ENCODE data around the gene MRPL55.
A peak's percentile ranks its signal among the peaks of the same experiment; 100 is the strongest.

MRPL55 gene

DNA sequence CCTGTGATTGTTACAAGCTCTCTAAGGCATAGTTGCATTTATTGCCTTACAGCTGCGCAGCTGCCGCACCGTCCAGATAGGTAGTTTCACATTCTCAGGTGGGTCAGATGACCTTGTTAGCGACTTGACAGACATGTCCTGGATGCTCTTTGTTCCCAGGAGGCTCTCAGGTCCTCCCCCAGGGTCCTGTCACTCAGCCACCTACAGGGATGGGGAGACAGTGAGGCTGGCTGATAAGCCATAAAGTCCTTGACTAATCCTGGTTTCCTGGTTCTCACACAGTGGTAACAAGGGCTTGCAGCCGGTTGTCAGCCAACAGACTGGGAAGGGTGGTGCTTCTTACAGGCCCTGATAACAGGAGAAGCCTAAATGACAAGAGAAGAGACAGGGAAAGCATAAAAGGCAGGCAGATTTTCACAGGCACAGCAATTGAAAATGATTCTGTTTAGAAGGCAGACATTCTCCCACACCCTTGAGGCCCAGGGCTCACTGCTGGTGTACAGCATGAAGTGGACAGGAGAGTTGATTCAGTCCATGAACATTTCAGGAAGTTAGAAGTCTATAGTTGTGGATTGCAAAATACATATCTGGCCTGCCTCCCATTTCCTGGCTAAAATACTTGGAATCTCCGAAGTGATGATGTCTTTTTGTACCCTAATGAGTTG, 23.7 kb downstream of the MRPL55 start:
- H3K9ac ChIP-seq (ENCODE audit: low read depth, low read length): peak overlapping the region; percentile 66; the same call in 1 of the 2 replicates
- H3K9me3 ChIP-seq (ENCODE audit: insufficient read depth, low read depth, low read length): no peaks in the 10 kb centered on the region
- H3K4me1 ChIP-seq (ENCODE audit: insufficient read depth, low read length): peaks cover 22% of the 10 kb centered on the region
- H3K36me3 ChIP-seq (ENCODE audit: insufficient read depth, low read depth, low read length): peaks cover 14% of the 10 kb centered on the region
- H3K27ac ChIP-seq (ENCODE audit: low read length): no peak overlapping the region
- no peak overlapping the region; the same call in 1 of the 2 replicates for H3K4me3 ChIP-seq (ENCODE audit: low read length)
- H3K27me3 ChIP-seq (ENCODE audit: insufficient read depth, low read length): peaks cover 5% of the 10 kb centered on the region; the same call in 1 of the 2 replicates

DNA sequence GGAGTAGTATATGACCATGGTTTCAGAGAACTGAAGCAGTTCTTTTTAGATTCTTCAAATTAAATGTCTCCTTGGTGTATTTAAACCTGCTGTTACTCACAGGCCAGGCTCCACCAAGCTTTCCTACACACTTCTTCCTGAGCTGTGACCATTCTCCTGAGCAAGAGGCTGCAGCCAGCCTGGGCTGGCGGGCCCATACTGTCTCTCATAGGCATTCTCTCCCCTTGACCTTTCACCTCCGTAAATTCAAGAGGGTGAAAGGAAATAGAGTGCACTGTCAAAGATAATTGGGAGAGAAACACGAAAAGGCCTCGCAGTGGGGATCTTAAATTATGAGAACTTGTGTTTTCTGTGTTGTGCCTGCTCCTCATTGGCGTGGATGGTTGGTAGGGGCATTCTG, 24.3 kb downstream of the MRPL55 start:
- no peak overlapping the region for H3K27ac ChIP-seq (ENCODE audit: low read length)
- H3K4me1 ChIP-seq (ENCODE audit: insufficient read depth, low read length): peaks cover 22% of the 10 kb centered on the region
- H3K9me3 ChIP-seq (ENCODE audit: insufficient read depth, low read depth, low read length): no peaks in the 10 kb centered on the region
- peaks cover 6% of the 10 kb centered on the region; the same call in 1 of the 2 replicates for H3K27me3 ChIP-seq (ENCODE audit: insufficient read depth, low read length)
- H3K36me3 ChIP-seq (ENCODE audit: insufficient read depth, low read depth, low read length): peaks cover 14% of the 10 kb centered on the region
- peak overlapping the region; percentile 92; the same call in 1 of the 2 replicates for H3K4me3 ChIP-seq (ENCODE audit: low read length)
- H3K9ac ChIP-seq (ENCODE audit: low read depth, low read length): peak overlapping the region; percentile 66; the same call in 1 of the 2 replicates

GRCh38 chr1:228084325-228084724, 24.8 kb downstream of the MRPL55 start:
- Histone ChIP-seq H3K27me3 (ENCODE audit: insufficient read depth, low read length) (peaks cover 11% of the 10 kb centered on the region; the same call in 1 of the 2 replicates), H3K9ac (ENCODE audit: low read depth, low read length) (peak overlapping the region; percentile 66), H3K9me3 (ENCODE audit: insufficient read depth, low read depth, low read length) (no peaks in the 10 kb centered on the region), H3K4me1 (ENCODE audit: insufficient read depth, low read length) (peaks cover 22% of the 10 kb centered on the region), H3K27ac (ENCODE audit: low read length) (no peak overlapping the region), H3K36me3 (ENCODE audit: insufficient read depth, low read depth, low read length) (peaks cover 14% of the 10 kb centered on the region), H3K4me3 (ENCODE audit: low read length) (peak overlapping the region; percentile 92)

DNA sequence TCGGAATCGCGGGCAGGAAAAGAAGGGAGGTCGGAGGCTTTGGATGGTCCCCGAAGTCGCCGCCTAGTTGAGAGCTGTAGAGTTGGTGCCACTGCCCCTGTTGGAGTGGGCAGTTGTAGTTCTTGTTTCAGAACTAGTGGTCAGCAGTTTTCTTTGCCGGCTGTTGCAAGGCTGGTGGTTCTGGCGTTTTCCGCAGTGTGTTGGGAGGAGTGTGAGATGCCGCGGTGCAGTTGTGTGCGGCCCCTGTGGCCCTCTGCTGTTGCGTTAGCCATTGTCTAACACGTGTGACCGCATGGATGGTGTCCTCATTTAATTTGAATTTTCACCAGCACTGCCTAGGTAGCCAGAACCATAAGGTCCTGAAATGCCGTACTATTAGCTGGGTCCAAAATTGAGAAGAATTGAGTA, 25.2 kb downstream of the MRPL55 start:
- H3K27ac ChIP-seq (ENCODE audit: low read length): no peak overlapping the region
- peaks cover 22% of the 10 kb centered on the region for H3K4me1 ChIP-seq (ENCODE audit: insufficient read depth, low read length)
- H3K27me3 ChIP-seq (ENCODE audit: insufficient read depth, low read length): peaks cover 16% of the 10 kb centered on the region; the same call in 1 of the 2 replicates
- H3K9me3 ChIP-seq (ENCODE audit: insufficient read depth, low read depth, low read length): no peaks in the 10 kb centered on the region
- H3K4me3 ChIP-seq (ENCODE audit: low read length): peak overlapping the region; percentile 92
- H3K9ac ChIP-seq (ENCODE audit: low read depth, low read length): peak overlapping the region; percentile 66
- peaks cover 14% of the 10 kb centered on the region for H3K36me3 ChIP-seq (ENCODE audit: insufficient read depth, low read depth, low read length)

DNA sequence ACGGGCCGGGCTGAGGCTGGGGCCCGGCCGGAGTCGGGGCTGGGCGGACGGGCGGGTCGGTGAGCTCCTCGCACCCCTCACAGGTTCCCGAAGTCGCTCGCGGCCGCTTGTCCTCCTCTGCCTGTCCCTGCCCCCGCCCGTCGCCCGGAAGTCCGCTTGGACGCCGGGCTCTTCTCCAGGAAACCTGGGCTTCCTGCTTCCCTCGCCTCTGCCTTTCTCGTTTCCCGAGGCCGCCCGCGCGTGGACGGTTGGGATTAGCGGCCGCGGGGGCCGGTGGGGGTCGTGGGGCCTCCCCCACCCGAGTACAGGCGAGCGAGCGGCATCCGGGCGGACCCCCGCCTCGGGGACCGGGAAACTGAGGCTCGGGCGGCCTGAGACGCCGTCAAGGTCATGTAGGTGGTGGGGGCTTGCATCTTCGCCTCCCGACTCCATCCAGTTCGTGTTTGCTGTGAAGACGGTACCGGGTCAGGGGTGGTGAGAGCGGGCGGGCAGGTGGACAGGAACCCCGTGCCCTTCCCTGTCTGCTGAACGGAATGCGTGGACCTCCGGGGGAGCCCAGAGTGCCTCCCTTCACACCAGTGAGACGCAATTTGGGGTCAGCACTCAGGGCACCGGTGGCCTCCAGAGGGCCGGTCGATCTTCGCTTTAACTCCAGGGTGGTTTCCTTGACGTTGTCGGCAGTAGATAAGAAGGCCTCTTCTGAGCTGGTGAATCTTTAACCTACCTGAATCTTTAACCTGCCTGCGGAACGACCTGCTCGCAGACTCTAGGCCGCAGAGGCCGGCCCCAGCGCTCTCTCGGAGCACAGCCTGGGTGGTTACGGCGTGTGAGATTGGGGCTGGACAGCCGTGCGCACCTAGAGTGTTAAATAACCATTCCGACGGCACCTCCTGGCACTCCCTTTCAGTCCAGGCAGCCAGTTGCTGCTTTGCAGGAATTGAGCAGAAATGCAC, 25.9 kb downstream of the MRPL55 start:
- Histone ChIP-seq H3K4me1 (ENCODE audit: insufficient read depth, low read length) (peaks cover 22% of the 10 kb centered on the region), H3K27ac (ENCODE audit: low read length) (no peak overlapping the region), H3K27me3 (ENCODE audit: insufficient read depth, low read length) (peaks cover 22% of the 10 kb centered on the region), H3K9me3 (ENCODE audit: insufficient read depth, low read depth, low read length) (no peaks in the 10 kb centered on the region), H3K4me3 (ENCODE audit: low read length) (peak overlapping the region; percentile 92), H3K9ac (ENCODE audit: low read depth, low read length) (peak overlapping the region; percentile 66), H3K36me3 (ENCODE audit: insufficient read depth, low read depth, low read length) (peaks cover 14% of the 10 kb centered on the region)

DNA sequence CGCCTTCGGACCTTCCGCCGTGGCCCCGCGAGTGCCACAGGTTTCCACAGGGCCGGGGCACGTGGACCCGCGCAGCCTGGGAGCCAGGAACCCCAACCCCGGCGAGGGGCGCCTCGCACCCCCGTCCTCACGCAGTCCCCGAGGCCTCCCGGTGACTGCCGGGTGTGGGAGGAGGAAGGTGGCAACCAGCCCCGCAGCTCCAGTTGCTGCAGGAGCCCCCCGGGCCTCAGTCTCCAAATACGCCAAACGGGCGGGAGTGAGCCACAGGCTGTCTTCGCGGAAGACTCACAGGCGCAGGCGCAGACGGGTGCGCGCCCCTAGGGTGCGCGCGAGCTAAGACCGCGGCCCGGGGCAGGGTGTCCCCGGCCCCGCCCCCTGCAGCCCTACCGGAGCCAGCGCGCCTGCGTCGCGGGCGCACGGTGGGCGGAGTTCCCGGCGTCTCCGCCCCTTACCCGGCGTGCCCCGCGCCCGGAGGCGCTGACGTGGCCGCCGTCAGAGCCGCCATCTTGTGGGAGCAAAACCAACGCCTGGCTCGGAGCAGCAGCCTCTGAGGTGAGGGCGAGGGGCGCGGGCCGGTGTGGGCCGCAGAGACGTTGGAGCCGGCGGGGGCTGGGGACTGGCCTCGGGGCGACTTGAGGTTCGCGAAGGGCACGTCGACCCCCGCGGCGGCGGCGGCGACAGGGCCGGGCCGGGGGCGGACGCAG, 26.7 kb downstream of the MRPL55 start, which contains the start of gene ARF1:
TSS of gene ARF1 (plus strand) at position 495 of the 704 bp plus-strand sequence. CDS start 14,407 bp downstream, outside the sequence.
- Histone ChIP-seq H3K4me1 (ENCODE audit: insufficient read depth, low read length) (peaks cover 22% of the 10 kb centered on the region), H3K27ac (ENCODE audit: low read length) (no peak within 1 kb of the TSS), H3K36me3 (ENCODE audit: insufficient read depth, low read depth, low read length) (peaks cover 9% of the 10 kb centered on the region; the same call in 1 of the 2 replicates), H3K9ac (ENCODE audit: low read depth, low read length) (peak within 1 kb of the TSS; percentile 75), H3K27me3 (ENCODE audit: insufficient read depth, low read length) (peaks cover 30% of the 10 kb centered on the region), H3K9me3 (ENCODE audit: insufficient read depth, low read depth, low read length) (no peaks in the 10 kb centered on the region), H3K4me3 (ENCODE audit: low read length) (peak within 1 kb of the TSS; percentile 92)

DNA sequence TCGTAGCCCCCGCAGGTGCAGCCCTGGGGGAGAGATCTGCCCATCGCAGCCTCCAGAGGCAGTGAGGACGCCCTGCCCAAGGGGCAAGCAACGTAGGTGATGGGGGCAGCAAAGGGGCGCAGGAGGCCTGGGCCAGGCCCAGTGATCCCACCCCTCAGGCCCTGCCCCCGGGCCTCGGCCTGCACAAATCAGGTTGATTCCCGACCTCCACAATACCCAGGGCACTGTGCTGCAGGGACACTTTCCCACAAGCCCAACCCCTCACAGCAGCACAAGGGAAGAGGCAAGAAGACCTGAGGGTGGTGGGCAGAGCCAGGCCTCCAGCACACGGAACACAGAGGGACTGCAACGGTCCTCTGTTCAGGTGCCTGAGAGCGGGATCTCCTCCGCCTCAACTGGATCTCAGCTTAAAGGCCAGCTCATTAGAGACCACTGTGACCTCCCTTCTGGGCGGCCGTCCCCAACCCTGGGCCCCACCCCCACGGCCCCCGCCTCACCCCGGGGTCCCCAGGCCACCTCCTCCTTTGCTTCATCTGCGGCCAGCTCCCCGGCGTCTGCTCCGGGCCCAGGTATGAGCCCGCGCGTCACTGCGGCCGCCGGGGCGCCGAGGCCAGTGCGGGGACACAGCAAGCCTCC, 27.4 kb downstream of the MRPL55 start:
- peak overlapping the region; percentile 75; the same call in 1 of the 2 replicates for H3K9ac ChIP-seq (ENCODE audit: low read depth, low read length)
- H3K4me1 ChIP-seq (ENCODE audit: insufficient read depth, low read length): peaks cover 22% of the 10 kb centered on the region
- no peak overlapping the region for H3K27ac ChIP-seq (ENCODE audit: low read length)
- H3K4me3 ChIP-seq (ENCODE audit: low read length): peak overlapping the region; percentile 92
- peaks cover 9% of the 10 kb centered on the region; the same call in 1 of the 2 replicates for H3K36me3 ChIP-seq (ENCODE audit: insufficient read depth, low read depth, low read length)
- no peaks in the 10 kb centered on the region for H3K9me3 ChIP-seq (ENCODE audit: insufficient read depth, low read depth, low read length)
- peaks cover 37% of the 10 kb centered on the region for H3K27me3 ChIP-seq (ENCODE audit: insufficient read depth, low read length)

GRCh38 chr1:228081144-228081543, 28.0 kb downstream of the MRPL55 start:
- H3K4me1 ChIP-seq (ENCODE audit: insufficient read depth, low read length): peaks cover 22% of the 10 kb centered on the region
- peaks cover 9% of the 10 kb centered on the region; the same call in 1 of the 2 replicates for H3K36me3 ChIP-seq (ENCODE audit: insufficient read depth, low read depth, low read length)
- H3K27ac ChIP-seq (ENCODE audit: low read length): no peak overlapping the region
- H3K9ac ChIP-seq (ENCODE audit: low read depth, low read length): peak overlapping the region; percentile 75; the same call in 1 of the 2 replicates
- no peaks in the 10 kb centered on the region for H3K9me3 ChIP-seq (ENCODE audit: insufficient read depth, low read depth, low read length)
- peaks cover 42% of the 10 kb centered on the region for H3K27me3 ChIP-seq (ENCODE audit: insufficient read depth, low read length)
- peak overlapping the region; percentile 92 for H3K4me3 ChIP-seq (ENCODE audit: low read length)

GRCh38 chr1:228079601-228080263, 29.4 kb downstream of the MRPL55 start:
- peaks cover 4% of the 10 kb centered on the region; the same call in 1 of the 2 replicates for H3K36me3 ChIP-seq (ENCODE audit: insufficient read depth, low read depth, low read length)
- peaks cover 14% of the 10 kb centered on the region for H3K4me1 ChIP-seq (ENCODE audit: insufficient read depth, low read length)
- no peak overlapping the region for H3K4me3 ChIP-seq (ENCODE audit: low read length)
- peaks cover 56% of the 10 kb centered on the region for H3K27me3 ChIP-seq (ENCODE audit: insufficient read depth, low read length)
- H3K9me3 ChIP-seq (ENCODE audit: insufficient read depth, low read depth, low read length): no peaks in the 10 kb centered on the region
- no peak overlapping the region for H3K27ac ChIP-seq (ENCODE audit: low read length)
- no peak overlapping the region for H3K9ac ChIP-seq (ENCODE audit: low read depth, low read length)

DNA sequence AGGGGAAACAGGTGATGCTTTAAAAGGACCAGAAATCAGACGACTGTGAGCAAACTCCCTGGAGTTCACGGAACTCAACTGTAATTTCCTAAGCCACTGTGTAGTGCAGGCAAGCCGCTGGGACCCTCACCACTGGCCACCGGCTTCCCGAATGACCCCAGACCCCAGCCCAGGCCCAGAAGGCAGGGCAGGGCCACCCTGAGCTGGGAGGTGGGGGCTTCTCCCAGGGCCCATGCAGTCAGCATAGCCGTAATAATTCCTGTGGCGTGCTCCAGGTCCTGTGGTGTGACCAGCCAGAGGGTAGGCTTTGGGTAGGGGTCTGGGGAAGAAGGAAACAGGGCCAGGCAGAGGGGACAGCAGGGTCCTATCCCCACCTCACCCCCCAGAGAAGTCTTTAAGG, 30.1 kb downstream of the MRPL55 start:
- no peak overlapping the region for H3K27ac ChIP-seq (ENCODE audit: low read length)
- peaks cover 63% of the 10 kb centered on the region for H3K27me3 ChIP-seq (ENCODE audit: insufficient read depth, low read length)
- no peak overlapping the region for H3K9ac ChIP-seq (ENCODE audit: low read depth, low read length)
- H3K36me3 ChIP-seq (ENCODE audit: insufficient read depth, low read depth, low read length): no peaks in the 10 kb centered on the region
- peaks cover 7% of the 10 kb centered on the region for H3K4me1 ChIP-seq (ENCODE audit: insufficient read depth, low read length)
- no peaks in the 10 kb centered on the region for H3K9me3 ChIP-seq (ENCODE audit: insufficient read depth, low read depth, low read length)
- H3K4me3 ChIP-seq (ENCODE audit: low read length): no peak overlapping the region
